A673 (cell line): ENCODE results near the gene S100A5. TPM values are rescaled to one million over a fixed set of nuclear protein-coding genes. Genes with fewer than 3 reads are reported as not detected.
"Not testable (repeated sequence)": the region's sequence is repeated elsewhere in the genome, so short reads cannot be mapped to it uniquely, and the experiment has no call there.

Source experiments
- BruUV-seq: library from RNA; stranded (reverse); fragments of 400-500 nt; replicated peaks from 2 replicates; lab custom pipeline; 2021; lab: Mats Ljungman, UMichigan
- CTCF ChIA-PET: fragments of 300-600 bp; sonication (Branson Sonifier 250); formaldehyde crosslinking; loops from one replicate; lab custom pipeline; 2022; ENCODE audit warnings: antibody characterized with exemption; lab: Charles Lee
- POLR2A ChIA-PET: fragments of 300-600 bp; sonication (Branson Sonifier 250); formaldehyde crosslinking; loops from one replicate; lab custom pipeline; 2022; ENCODE audit warnings: antibody characterized with exemption; ENCODE audit not compliant: low non-redundant PET; lab: Charles Lee
- DNase-seq: peaks from one replicate; pipeline ENCODE4 v3.0.0-alpha.2; 2015; ENCODE audit warnings: low spot score
- H3K27ac ChIP-seq: fragments of 200-600 bp; sonication (generic); 2 replicates; pipeline ENCODE4 v1.5.1; 2016; ENCODE audit warnings: mixed run types, low read depth, mild to moderate bottlenecking, mixed read lengths, antibody characterized with exemption, low read length; ENCODE audit not compliant: poor library complexity, severe bottlenecking
- H3K27me3 ChIP-seq: fragments of 200-600 bp; sonication (generic); replicated peaks from 2 replicates; pipeline ENCODE4 v1.6.1; 2017; ENCODE audit warnings: mixed run types, low read depth, mild to moderate bottlenecking, mixed read lengths, antibody characterized with exemption, low read length; ENCODE audit not compliant: insufficient read depth, poor library complexity
- H3K36me3 ChIP-seq: fragments of 200-600 bp; sonication (generic); 2 replicates; pipeline ENCODE4 v1.6.1; 2016; ENCODE audit warnings: mixed run types, mild to moderate bottlenecking, mixed read lengths, antibody characterized with exemption, low read length; ENCODE audit not compliant: insufficient read depth, poor library complexity, severe bottlenecking
- H3K4me1 ChIP-seq: fragments of 200-600 bp; sonication (generic); 2 replicates; pipeline ENCODE4 v1.6.1; 2017; ENCODE audit warnings: mixed run types, mild to moderate bottlenecking, mixed read lengths, antibody characterized with exemption, low read length; ENCODE audit not compliant: insufficient read depth, poor library complexity, severe bottlenecking
- H3K4me3 ChIP-seq: fragments of 200-600 bp; sonication (generic); 2 replicates; pipeline ENCODE4 v1.5.1; 2016; ENCODE audit warnings: low read depth, mixed run types, mild to moderate bottlenecking, mixed read lengths, low read length; ENCODE audit not compliant: poor library complexity, severe bottlenecking
- H3K9me3 ChIP-seq: fragments of 200-600 bp; sonication (generic); 2 replicates; pipeline ENCODE4 v1.6.1; 2016; ENCODE audit warnings: mixed run types, low read depth, mild to moderate bottlenecking, mixed read lengths, antibody characterized with exemption, low read length; ENCODE audit not compliant: poor library complexity, severe bottlenecking
- CTCF ChIP-seq: fragments of 300-800, 200-600 bp; sonication (generic); conservative IDR thresholded peaks from 2 replicates; pipeline ENCODE4 v1.5.1; 2017; ENCODE audit warnings: low read depth, mild to moderate bottlenecking, antibody characterized with exemption, low read length, moderate library complexity, mixed read lengths
- EZH2 ChIP-seq: fragments of 200-600 bp; sonication (generic); IDR thresholded peaks from 2 replicates; pipeline ENCODE4 v1.6.1; 2017; ENCODE audit warnings: borderline replicate concordance, low read depth, mild to moderate bottlenecking, mixed read lengths, antibody characterized with exemption, low read length; ENCODE audit not compliant: poor library complexity, severe bottlenecking
- intact Hi-C: fragments of 100-400 bp; cut with micrococcal nuclease; formaldehyde crosslinking; loops from one replicate; pipeline ENCODE4 v1.10.0; 2022; ENCODE audit not compliant: unreplicated experiment
- total RNA-seq: library from RNA; stranded (reverse); gene quantifications from 2 replicates; pipeline ENCODE4 v1.2.3, GENCODE V29; 2021

The S100A5 gene
- total RNA-seq, 1 experiment from 2014 or later, result not detected

DNA sequence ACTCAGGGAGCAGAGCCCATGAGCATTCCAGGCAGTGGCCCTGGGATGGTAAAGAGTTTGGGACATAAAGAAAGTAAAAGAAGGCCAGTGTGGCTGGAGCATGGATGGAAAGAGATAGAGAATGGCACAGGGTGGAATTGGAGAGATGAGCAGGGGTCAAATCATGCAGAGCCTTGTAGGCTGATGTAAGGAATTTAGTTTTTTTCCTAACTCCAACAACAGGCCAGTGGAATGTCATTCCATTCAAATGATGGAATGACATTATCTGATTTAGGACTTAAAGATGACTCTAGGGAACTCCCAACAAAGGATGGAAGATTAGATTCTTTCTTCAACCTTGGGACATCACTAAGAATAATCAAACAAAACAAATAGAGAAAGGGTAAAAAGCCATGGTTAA, 37.8 kb upstream of the S100A5 start:
- ChIA-PET CTCF (no interaction called here), POLR2A (no interaction called here)
- Histone ChIP-seq H3K36me3 (no peaks in the 10 kb centered on the region), H3K4me3 (no peak overlapping the region), H3K27me3 (no peaks in the 10 kb centered on the region), H3K4me1 (no peaks in the 10 kb centered on the region), H3K27ac (no peak overlapping the region), H3K9me3 (no peaks in the 10 kb centered on the region)
- no peak for DNase-seq
- intact Hi-C loops, result no loop called here
- no TSS peak for BruUV-seq
- TF ChIP-seq CTCF (no peak), EZH2 (no peak)

DNA sequence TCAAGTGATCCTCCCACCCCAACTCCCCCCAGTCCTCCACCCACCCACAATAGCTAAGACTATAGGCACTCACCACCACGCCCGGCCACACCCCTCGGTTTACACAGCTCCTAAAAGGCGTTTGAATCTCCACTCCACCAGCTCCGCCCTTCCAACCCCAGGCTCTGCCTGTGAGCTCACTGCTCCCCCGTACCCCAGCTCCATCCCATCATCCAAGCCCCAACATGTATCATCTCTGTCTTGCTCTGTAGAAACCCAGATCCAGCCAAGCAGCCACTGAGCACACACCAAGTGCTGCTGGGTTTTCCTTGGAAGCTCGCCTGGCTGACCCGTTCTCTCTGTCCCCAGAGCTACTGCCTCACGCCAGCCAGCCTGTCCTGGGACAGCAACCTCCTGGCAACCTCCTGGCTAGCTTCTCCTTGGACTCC, 36.9 kb upstream of the S100A5 start:
- Histone ChIP-seq H3K9me3 (no peaks in the 10 kb centered on the region), H3K4me3 (no peak overlapping the region), H3K4me1 (no peaks in the 10 kb centered on the region), H3K27me3 (no peaks in the 10 kb centered on the region), H3K27ac (no peak overlapping the region), H3K36me3 (no peaks in the 10 kb centered on the region)
- intact Hi-C loops, result no loop called here
- no peak for DNase-seq
- BruUV-seq, result no TSS peak
- POLR2A ChIA-PET, result no interaction called here
- CTCF ChIA-PET, result no interaction called here
- TF ChIP-seq CTCF (no peak), EZH2 (no peak)

- intact Hi-C loops, result no loop called here
- CTCF ChIA-PET, result no interaction called here
- H3K27ac ChIP-seq, result no peak overlapping the region
- no peaks in the 10 kb centered on the region for H3K36me3 ChIP-seq
- no peaks in the 10 kb centered on the region for H3K9me3 ChIP-seq
- DNase-seq, result no peak
- no TSS peak for BruUV-seq
- POLR2A ChIA-PET, result no interaction called here
- no peak overlapping the region for H3K4me3 ChIP-seq
- H3K4me1 ChIP-seq, result no peaks in the 10 kb centered on the region
- TF ChIP-seq CTCF (no peak), EZH2 (no peak)
- H3K27me3 ChIP-seq, result no peaks in the 10 kb centered on the region
These were observed 36.4 kb upstream of the S100A5 start for GRCh38 chr1:153577138-153577537.

DNA sequence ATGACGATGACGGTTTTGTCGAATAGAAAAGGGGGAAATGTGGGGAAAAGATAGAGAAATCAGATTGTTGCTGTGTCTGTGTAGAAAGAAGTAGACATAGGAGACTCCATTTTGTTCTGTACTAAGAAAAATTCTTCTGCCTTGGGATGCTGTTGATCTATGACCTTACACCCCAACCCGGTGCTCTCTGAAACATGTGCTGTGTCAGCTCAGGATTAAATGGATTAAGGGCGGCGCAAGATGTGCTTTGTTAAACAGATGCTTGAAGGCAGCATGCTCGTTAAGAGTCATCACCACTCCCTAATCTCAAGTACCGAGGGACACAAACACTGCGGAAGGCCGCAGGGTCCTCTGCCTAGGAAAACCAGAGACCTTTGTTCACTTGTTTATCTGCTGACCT, 34.8 kb upstream of the S100A5 start:
- H3K27me3 ChIP-seq, H3K27ac ChIP-seq, CTCF ChIA-PET, H3K4me3 ChIP-seq, H3K4me1 ChIP-seq, H3K36me3 ChIP-seq, intact Hi-C loops, BruUV-seq, POLR2A ChIA-PET, H3K9me3 ChIP-seq, DNase-seq: not testable (repeated sequence)

- intact Hi-C loops, DNase-seq, H3K4me3 ChIP-seq, H3K27ac ChIP-seq, H3K4me1 ChIP-seq, POLR2A ChIA-PET, H3K36me3 ChIP-seq, CTCF ChIA-PET, BruUV-seq, H3K9me3 ChIP-seq, H3K27me3 ChIP-seq: not testable (repeated sequence)
These were observed 34.4 kb upstream of the S100A5 start for GRCh38 chr1:153575081-153575491.
